ENCODE results near the gene RAVER2.

The RAVER2 gene

GRCh38 chr1:64875101-64875500 lies 130.2 kb downstream of the RAVER2 start:
- TF ChIP-seq CTCF (IDR thresholded peaks at IDR 0.05): no peak
- no peak overlapping the region for H3K27ac ChIP-seq
- no peak overlapping the region for H3K4me3 ChIP-seq
- DNase-seq (ENCODE audit: low spot score): no peak

- H3K27ac ChIP-seq: no peak overlapping the region
- no peak for DNase-seq (ENCODE audit: low spot score)
Observed at GRCh38 chr1:64875606-64876005, 130.7 kb downstream of the RAVER2 start.

GRCh38 chr1:64877151-64877550 lies 132.3 kb downstream of the RAVER2 start:
- no peak overlapping the region for H3K27ac ChIP-seq
- no peak overlapping the region for H3K4me3 ChIP-seq
- TF ChIP-seq CTCF (IDR thresholded peaks at IDR 0.05): no peak
- DNase-seq (ENCODE audit: low spot score): no peak

More at GRCh38 chr1:64875606-64876005, 130.7 kb downstream of the RAVER2 start:
- H3K4me3 ChIP-seq: no peak overlapping the region
- no peak for TF ChIP-seq CTCF (IDR thresholded peaks at IDR 0.05)

- TF ChIP-seq CTCF (IDR thresholded peaks at IDR 0.05): no peak
- Histone ChIP-seq H3K4me3 (no peak overlapping the region), H3K27ac (no peak overlapping the region)
- DNase-seq (ENCODE audit: low spot score): no peak
Observed at GRCh38 chr1:64877598-64877997, 132.7 kb downstream of the RAVER2 start.

- TF ChIP-seq CTCF (IDR thresholded peaks at IDR 0.05): no peak
- Histone ChIP-seq H3K4me3 (no peak overlapping the region), H3K27ac (no peak overlapping the region)
- DNase-seq (ENCODE audit: low spot score): no peak
Observed at GRCh38 chr1:64878090-64878489, 133.2 kb downstream of the RAVER2 start.

- TF ChIP-seq CTCF (IDR thresholded peaks at IDR 0.05): no peak
- no peak for DNase-seq (ENCODE audit: low spot score)
- Histone ChIP-seq H3K4me3 (no peak overlapping the region), H3K27ac (no peak overlapping the region)
Observed at GRCh38 chr1:64878931-64879611, 134.2 kb downstream of the RAVER2 start.

GRCh38 chr1:64880449-64880848 lies 135.6 kb downstream of the RAVER2 start:
- TF ChIP-seq CTCF (IDR thresholded peaks at IDR 0.05): no peak
- Histone ChIP-seq H3K27ac (no peak overlapping the region), H3K4me3 (no peak overlapping the region)
- DNase-seq (ENCODE audit: low spot score): no peak

All from coronary artery (tissue), 2 donors.